Kidney epithelial cell (primary cell): ENCODE data around the gene B3GALT4. TPM values are rescaled to one million over a fixed set of nuclear protein-coding genes. Genes with fewer than 3 reads are reported as not detected.
A peak's percentile ranks its signal among the peaks of the same experiment; 100 is the strongest.

Experiments used
- DNase-seq: peaks from one replicate; pipeline ENCODE4 v3.0.0-alpha.2; 2010; ENCODE audit warnings: low read depth
- H3K27me3 ChIP-seq: 2 replicates; pipeline ENCODE4 v1.6.0; 2011; ENCODE audit warnings: low read length; ENCODE audit not compliant: control insufficient read depth, insufficient read depth
- H3K36me3 ChIP-seq: 2 replicates; pipeline ENCODE4 v1.5.1; 2011; ENCODE audit warnings: low read length; ENCODE audit not compliant: control insufficient read depth, insufficient read depth
- H3K4me3 ChIP-seq: 2 replicates; pipeline ENCODE4 v1.5.1; 2011; ENCODE audit warnings: low read depth, mild to moderate bottlenecking, control low read depth, low read length
- total RNA-seq: library from RNA; depleted of rRNA; stranded (reverse); fragments of >200 nt; gene quantifications from 2 replicates; pipeline ENCODE4 v1.2.3, GENCODE V29; 2015
- TF ChIP-seq, protein P1 (sequence below): IDR thresholded peaks from 2 replicates; pipeline ENCODE4 v1.5.1; 2011; ENCODE audit warnings: mild to moderate bottlenecking, moderate library complexity, low read length, control low read depth, inconsistent platforms; ENCODE audit not compliant: insufficient read depth, poor library complexity, severe bottlenecking

Gene B3GALT4
- total RNA-seq, 1 donor from 2014 or later: 1.4 TPM

DNA sequence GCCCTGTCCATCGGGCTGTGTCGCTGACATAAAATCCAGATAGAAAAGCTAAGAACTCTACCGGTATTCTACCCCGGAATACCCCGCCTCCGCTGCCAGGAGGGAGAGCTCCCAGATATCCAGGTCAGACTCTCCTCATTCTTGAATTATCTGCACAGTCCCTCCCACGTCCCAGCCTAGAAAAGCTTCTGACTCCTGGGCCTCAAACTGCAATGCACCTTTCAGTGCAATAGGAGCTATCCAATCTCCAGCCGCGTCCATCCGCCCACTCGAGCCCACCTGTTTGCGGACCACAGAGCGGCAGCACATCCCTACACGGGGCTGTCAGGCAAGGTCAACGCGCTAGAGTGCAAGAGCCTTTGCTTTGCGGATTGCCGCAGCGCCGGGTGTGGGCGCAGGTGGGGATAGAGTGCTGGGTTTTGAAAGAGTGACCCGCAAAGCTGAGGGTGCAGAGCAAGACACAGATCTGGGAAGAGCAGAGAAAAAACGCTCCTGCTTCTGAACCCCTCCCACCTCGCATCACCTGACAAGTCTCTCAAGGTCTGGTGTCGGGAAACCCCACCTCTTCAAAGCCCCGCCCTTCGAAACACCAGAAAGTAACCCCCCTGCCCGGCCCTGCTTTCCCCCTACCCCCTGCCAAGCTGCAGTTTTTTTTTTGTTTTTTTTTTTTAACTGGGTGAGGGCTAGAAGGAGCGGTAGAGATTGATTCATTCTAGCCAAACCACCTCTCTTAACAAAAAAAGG, 35.6 kb downstream of the B3GALT4 start:
- H3K36me3 ChIP-seq: no peaks in the 10 kb centered on the region
- TF ChIP-seq, protein P1, sequence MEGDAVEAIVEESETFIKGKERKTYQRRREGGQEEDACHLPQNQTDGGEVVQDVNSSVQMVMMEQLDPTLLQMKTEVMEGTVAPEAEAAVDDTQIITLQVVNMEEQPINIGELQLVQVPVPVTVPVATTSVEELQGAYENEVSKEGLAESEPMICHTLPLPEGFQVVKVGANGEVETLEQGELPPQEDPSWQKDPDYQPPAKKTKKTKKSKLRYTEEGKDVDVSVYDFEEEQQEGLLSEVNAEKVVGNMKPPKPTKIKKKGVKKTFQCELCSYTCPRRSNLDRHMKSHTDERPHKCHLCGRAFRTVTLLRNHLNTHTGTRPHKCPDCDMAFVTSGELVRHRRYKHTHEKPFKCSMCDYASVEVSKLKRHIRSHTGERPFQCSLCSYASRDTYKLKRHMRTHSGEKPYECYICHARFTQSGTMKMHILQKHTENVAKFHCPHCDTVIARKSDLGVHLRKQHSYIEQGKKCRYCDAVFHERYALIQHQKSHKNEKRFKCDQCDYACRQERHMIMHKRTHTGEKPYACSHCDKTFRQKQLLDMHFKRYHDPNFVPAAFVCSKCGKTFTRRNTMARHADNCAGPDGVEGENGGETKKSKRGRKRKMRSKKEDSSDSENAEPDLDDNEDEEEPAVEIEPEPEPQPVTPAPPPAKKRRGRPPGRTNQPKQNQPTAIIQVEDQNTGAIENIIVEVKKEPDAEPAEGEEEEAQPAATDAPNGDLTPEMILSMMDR: no peak
- peak overlapping the region; percentile 97 for H3K4me3 ChIP-seq
- DNase-seq: no peak
- H3K27me3 ChIP-seq: no peaks in the 10 kb centered on the region

DNA sequence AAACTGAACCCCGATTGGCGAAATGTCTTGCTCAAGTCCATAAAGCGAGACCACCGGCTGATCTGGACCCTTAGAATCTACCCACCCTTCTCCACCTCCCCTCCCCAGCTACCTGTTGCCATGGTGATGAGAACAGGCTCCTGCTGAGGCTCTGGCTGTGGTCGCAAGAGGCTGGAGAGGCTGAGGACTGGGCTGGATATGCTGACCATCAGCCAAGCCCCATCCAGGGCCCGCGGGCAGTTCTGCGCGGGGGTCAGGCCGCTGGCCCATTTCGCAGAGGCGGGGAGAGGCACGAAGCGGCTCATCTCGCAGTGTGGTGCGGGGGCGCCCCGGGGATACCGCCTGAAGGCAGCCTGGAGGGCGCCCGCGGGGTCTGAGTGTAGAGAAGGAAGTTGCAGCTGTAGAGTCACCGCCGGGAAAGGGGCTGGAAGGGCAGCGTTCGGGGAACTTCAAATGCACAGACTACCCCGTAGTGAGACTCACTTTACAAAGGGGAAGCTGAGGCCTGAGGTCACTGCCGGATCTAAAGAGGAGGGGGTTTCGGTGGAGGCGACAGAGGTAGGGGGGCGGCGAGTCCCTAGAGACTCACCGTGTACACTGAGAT, 36.3 kb downstream of the B3GALT4 start:
- Histone ChIP-seq H3K4me3 (peak overlapping the region; percentile 97), H3K27me3 (no peaks in the 10 kb centered on the region), H3K36me3 (no peaks in the 10 kb centered on the region)
- no peak for DNase-seq
- TF ChIP-seq, protein P1: no peak

DNA sequence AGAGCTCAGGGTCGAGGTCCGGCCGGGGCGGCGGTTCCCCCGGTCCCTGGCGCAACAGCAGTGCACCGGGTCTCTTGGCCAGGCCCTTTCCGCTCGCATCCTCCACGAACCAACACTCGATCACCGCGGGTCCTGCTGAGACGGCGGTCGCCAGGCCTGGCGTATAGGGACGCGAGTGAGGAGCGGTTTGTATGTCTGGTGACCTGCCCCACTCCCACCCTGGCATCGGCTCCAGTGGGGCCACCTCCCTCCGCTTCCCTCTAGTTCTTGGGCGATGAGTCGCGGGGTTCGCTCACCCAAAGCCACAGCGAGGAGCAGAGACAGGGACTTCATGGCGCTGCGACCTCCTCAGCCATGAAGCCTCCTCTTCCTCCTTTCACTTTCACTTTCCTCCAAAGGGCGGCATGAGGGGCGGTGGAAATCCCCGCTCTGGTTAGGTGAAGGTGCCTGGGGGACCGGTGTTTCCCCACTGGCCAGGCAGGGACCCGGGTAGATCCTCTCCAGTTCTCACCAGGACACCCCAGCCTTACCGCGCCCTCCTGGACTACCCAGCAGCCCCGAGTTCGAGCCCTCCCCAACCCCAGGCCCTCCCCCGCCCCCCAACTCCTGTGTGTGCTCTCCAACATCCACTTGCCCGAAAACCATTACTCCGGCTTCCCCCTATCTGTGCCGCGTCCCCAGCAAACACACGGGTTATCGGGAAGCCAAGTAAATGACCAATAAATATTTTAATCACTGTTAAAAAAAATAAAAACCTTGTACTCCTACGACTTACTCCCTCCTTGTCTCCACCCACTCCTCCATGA, 37.0 kb downstream of the B3GALT4 start, which contains the start of gene TAPBP:
Gene TAPBP (minus strand): TSS at position 370 of the 806 bp plus-strand sequence. CDS start 37 bp downstream, at position 333.
- no peaks in the 10 kb centered on the region for H3K27me3 ChIP-seq
- no peak for DNase-seq
- H3K36me3 ChIP-seq: peaks cover 2% of the 10 kb centered on the region
- peak within 1 kb of the TSS; percentile 97 for H3K4me3 ChIP-seq
- TF ChIP-seq, protein P1: no peak

DNA sequence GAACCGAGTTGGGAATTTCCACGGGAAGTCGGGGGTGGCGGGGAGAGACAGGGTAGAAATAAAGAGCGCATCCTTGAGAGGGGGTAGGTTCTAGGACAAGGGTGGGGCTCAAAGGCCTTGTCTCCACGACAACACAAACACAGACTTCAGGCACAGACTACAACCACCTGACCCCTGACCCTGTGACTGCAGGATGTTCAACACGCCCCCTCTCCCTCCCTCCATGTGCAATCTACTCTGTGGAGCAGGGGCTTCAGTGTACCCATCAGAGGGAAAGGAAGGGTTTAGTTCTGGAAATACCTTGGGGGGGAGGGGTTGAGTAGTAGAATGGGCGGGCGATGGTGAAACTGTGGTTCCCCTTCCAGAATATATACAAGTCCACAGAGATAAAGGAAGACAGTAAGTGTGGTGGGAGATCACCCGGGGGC, 37.6 kb downstream of the B3GALT4 start:
- peak overlapping the region; percentile 97 for H3K4me3 ChIP-seq
- DNase-seq: no peak
- H3K36me3 ChIP-seq: peaks cover 4% of the 10 kb centered on the region
- no peaks in the 10 kb centered on the region for H3K27me3 ChIP-seq
- TF ChIP-seq, protein P1: no peak

DNA sequence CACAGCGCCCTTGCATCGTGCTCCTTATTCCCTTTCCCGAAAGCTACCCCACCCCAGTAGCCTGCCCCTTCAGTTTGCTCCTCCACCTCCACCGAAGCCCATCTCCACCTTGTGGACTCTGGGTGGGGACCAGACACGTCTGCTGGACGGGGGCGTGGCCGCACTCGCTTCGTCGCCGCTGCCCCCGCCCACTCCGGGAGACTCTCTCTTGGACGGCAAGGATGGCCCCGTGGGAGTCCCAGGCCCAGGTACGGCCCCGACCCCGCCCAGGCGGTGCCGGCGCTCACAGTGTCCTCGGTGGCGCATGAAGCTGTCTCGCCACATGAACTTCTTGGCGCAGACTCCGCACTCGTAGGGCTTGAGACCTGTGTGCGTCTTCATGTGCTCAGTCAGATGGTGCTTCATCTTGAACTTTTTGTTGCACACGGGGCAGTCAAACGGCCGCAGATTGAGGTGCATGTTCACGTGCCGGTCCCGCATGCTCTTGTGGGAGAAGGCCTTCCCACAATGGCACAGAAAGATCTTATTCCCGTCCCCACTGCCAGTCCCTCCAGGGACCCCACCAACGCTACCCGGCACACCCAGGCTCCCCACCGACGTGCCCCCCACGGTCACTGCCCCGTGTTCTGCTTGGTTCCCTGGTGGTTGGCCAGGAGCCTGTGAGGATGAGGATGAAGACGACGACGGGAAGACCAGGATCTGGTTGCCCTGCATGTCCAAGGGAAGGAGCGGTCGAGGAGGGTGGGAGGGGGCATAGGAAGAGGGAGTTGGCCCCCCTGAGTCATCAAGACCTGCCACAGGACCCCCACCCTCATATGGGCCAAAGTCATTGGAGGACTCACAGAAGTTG, 38.2 kb downstream of the B3GALT4 start:
- TF ChIP-seq, protein P1: no peak
- Histone ChIP-seq H3K36me3 (peaks cover 7% of the 10 kb centered on the region), H3K4me3 (no peak overlapping the region), H3K27me3 (no peaks in the 10 kb centered on the region)
- DNase-seq: no peak
